Measurements from ENCODE around the gene BLOC1S6.
A peak's percentile ranks its signal among the peaks of the same experiment; 100 is the strongest.

Gene BLOC1S6

GRCh38 chr15:45641374-45641781 is 54.2 kb downstream of the BLOC1S6 start:
- Histone ChIP-seq H3K27ac (peak overlapping the region; percentile 46 to 60), H3K4me1 (peaks cover 5 to 90% (median 66%) of the 10 kb centered on the region in 4 donors), H3K36me3 (no peaks in the 10 kb centered on the region), H3K4me3 (no peak overlapping the region), H3K9me3 (no peaks in the 10 kb centered on the region), H3K27me3 (no peaks in the 10 kb centered on the region)
- DNase-seq = peak in 1 of 2 donors; percentile 49
- intact Hi-C loops (cut with DNase I; ENCODE audit: low total_unique reads) = loop anchor here (10.0 kb wide), 1 partner anchor 477 kb away; no protein-coding TSS in a partner anchor
- TF ChIP-seq CTCF (IDR thresholded peaks at IDR 0.05) = no peak

GRCh38 chr15:45641999-45642932 is 55.1 kb downstream of the BLOC1S6 start:
- Histone ChIP-seq H3K4me3 (no peak overlapping the region), H3K36me3 (no peaks in the 10 kb centered on the region), H3K27ac (peak overlapping the region; percentile 46 to 60), H3K27me3 (no peaks in the 10 kb centered on the region), H3K4me1 (peaks cover 5 to 90% (median 65%) of the 10 kb centered on the region in 4 donors), H3K9me3 (no peaks in the 10 kb centered on the region)
- TF ChIP-seq CTCF (IDR thresholded peaks at IDR 0.05) = no peak
- intact Hi-C loops (cut with DNase I; ENCODE audit: low total_unique reads) = loop anchor here (10.0 kb wide), 1 partner anchor 477 kb away; no protein-coding TSS in a partner anchor
- DNase-seq = peak; percentile 43 to 79

GRCh38 chr15:45644437-45644836 is 57.3 kb downstream of the BLOC1S6 start:
- no peak overlapping the region for H3K27ac ChIP-seq
- no peak for DNase-seq
- no peak for TF ChIP-seq CTCF (IDR thresholded peaks at IDR 0.05)
- no peaks in the 10 kb centered on the region for H3K9me3 ChIP-seq
- intact Hi-C loops (cut with DNase I; ENCODE audit: low total_unique reads) = loop anchor here (10.0 kb wide), 1 partner anchor 480 kb away; no protein-coding TSS in a partner anchor
- H3K27me3 ChIP-seq = no peaks in the 10 kb centered on the region
- no peaks in the 10 kb centered on the region for H3K36me3 ChIP-seq
- H3K4me3 ChIP-seq = no peak overlapping the region
- H3K4me1 ChIP-seq = peaks cover 0 to 91% (median 62%) of the 10 kb centered on the region in 4 donors

GRCh38 chr15:45645026-45645980 is 58.1 kb downstream of the BLOC1S6 start:
- Histone ChIP-seq H3K4me1 (peaks cover 0 to 91% (median 63%) of the 10 kb centered on the region in 4 donors), H3K4me3 (no peak overlapping the region), H3K27ac (peak overlapping the region; percentile 33 to 43), H3K27me3 (no peaks in the 10 kb centered on the region), H3K9me3 (no peaks in the 10 kb centered on the region), H3K36me3 (no peaks in the 10 kb centered on the region)
- intact Hi-C loops (cut with DNase I; ENCODE audit: low total_unique reads) = loop anchor here (10.0 kb wide), 1 partner anchor 481 kb away; no protein-coding TSS in a partner anchor
- TF ChIP-seq CTCF (IDR thresholded peaks at IDR 0.05) = no peak
- DNase-seq = no peak

- Histone ChIP-seq H3K9me3 (no peaks in the 10 kb centered on the region), H3K36me3 (no peaks in the 10 kb centered on the region), H3K4me1 (peaks cover 0 to 89% (median 54%) of the 10 kb centered on the region in 4 donors), H3K4me3 (no peak overlapping the region), H3K27ac (peak overlapping the region; percentile 33 to 43), H3K27me3 (no peaks in the 10 kb centered on the region)
- DNase-seq = no peak
- TF ChIP-seq CTCF (IDR thresholded peaks at IDR 0.05) = no peak
- intact Hi-C loops (cut with DNase I; ENCODE audit: low total_unique reads) = loop anchor here (10.0 kb wide), 1 partner anchor 481 kb away; no protein-coding TSS in a partner anchor
Observed at GRCh38 chr15:45646220-45646619, 59.0 kb downstream of the BLOC1S6 start.

Measured in tibial artery (tissue), 4 donors.